ENCODE data around the gene ANKMY1. TPM values are rescaled to one million over a fixed set of nuclear protein-coding genes. Genes with fewer than 3 reads are reported as not detected.

The ANKMY1 gene
- total and polyA plus RNA-seq, 2 of the 13 experiments (the other 11 are each of a cell fraction or from before 2014, with no cell fraction given), result 11.7 to 18.8 TPM

DNA sequence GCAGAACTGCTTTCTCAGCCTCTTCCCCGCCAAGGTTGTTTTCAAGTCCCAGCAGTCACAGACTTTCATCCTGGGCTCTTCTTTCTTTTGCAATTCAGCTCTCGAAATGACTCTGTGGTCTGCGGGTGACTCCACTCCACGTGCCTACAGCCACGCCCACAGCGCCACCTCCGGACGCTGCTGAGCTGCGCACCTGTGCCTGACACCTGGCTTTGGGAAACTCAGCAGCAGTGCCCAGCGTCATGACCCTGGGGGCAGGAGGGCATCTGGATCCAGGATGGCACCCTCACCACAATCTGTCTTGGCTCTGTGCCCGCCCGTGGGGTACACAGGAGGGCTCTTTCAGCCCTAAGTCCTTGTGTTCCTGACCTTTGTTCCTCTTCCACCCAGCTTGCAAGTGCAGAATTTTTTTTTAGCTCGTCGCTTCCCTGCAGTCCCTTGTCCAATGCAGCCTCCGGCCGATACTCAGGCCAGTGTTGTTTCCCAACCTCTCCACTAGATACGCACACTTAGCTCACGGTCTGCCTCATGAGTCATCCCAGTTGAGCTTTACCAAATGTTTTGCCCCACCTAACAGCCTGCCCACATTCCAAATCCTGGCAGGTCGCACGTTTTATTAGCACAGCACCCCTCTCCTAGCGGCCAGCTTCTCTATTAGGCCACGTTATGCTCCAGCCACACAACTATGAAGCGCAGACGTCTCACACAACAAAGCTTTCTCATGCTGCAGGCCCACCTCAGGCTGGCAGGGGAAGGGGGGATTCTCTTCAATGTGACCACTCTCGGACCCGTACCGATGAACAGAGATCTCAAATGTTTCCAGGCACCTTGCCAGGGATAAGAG lies 22.2 kb upstream of the ANKMY1 start (continued):
- TF ChIP-seq, protein P1, sequence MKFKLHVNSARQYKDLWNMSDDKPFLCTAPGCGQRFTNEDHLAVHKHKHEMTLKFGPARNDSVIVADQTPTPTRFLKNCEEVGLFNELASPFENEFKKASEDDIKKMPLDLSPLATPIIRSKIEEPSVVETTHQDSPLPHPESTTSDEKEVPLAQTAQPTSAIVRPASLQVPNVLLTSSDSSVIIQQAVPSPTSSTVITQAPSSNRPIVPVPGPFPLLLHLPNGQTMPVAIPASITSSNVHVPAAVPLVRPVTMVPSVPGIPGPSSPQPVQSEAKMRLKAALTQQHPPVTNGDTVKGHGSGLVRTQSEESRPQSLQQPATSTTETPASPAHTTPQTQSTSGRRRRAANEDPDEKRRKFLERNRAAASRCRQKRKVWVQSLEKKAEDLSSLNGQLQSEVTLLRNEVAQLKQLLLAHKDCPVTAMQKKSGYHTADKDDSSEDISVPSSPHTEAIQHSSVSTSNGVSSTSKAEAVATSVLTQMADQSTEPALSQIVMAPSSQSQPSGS (CRISPR knock-in tag; IDR thresholded peaks at IDR 0.05), result no peak
- TF ChIP-seq ZBTB7A (CRISPR knock-in tag; IDR thresholded peaks at IDR 0.05) (peak; percentile 39; the same call in 1 of the 2 replicates), GPN1 (CRISPR knock-in tag; IDR thresholded peaks at IDR 0.05; ENCODE audit: borderline replicate concordance) (no peak), ZNF235 (CRISPR knock-in tag; IDR thresholded peaks at IDR 0.05; ENCODE audit: borderline replicate concordance) (0 out of 2 replicates have a peak, but pooled peaks have one; percentile 33), CCAR2 (optimal IDR thresholded peaks at IDR 0.05; ENCODE audit: low read depth, low read length) (peak; percentile 50), SMARCE1 (IDR thresholded peaks at IDR 0.05; ENCODE audit: borderline replicate concordance) (no peak), ZFP1 (CRISPR knock-in tag; IDR thresholded peaks at IDR 0.05) (0 out of 2 replicates have a peak, but pooled peaks have one; percentile 47), NONO (IDR thresholded peaks at IDR 0.05) (no peak), NONO (CRISPR knock-in tag; conservative IDR thresholded peaks at IDR 0.05) (peak; percentile 76; the same call in 1 of the 2 replicates), FUBP1 (CRISPR knock-in tag; IDR thresholded peaks at IDR 0.05; ENCODE audit: borderline replicate concordance) (no peak), TRIM22 (IDR thresholded peaks at IDR 0.05) (no peak), RFXANK (CRISPR knock-in tag; IDR thresholded peaks at IDR 0.05) (0 out of 2 replicates have a peak, but pooled peaks have one; percentile 51), ZNF614 (CRISPR knock-in tag; IDR thresholded peaks at IDR 0.05; ENCODE audit: borderline replicate concordance) (0 out of 2 replicates have a peak, but pooled peaks have one; percentile 47), TBX3 (IDR thresholded peaks at IDR 0.05; ENCODE audit: borderline replicate concordance) (peak; percentile 87), ZNF451 (CRISPR knock-in tag; IDR thresholded peaks at IDR 0.05) (no peak; the same call in 1 of the 2 replicates), HMG20A (CRISPR knock-in tag; IDR thresholded peaks at IDR 0.05; ENCODE audit: borderline replicate concordance) (no peak), ZNF24 (IDR thresholded peaks at IDR 0.05) (peak; percentile 65; the same call in 1 of the 2 replicates)
- TF ChIP-seq, protein P2, sequence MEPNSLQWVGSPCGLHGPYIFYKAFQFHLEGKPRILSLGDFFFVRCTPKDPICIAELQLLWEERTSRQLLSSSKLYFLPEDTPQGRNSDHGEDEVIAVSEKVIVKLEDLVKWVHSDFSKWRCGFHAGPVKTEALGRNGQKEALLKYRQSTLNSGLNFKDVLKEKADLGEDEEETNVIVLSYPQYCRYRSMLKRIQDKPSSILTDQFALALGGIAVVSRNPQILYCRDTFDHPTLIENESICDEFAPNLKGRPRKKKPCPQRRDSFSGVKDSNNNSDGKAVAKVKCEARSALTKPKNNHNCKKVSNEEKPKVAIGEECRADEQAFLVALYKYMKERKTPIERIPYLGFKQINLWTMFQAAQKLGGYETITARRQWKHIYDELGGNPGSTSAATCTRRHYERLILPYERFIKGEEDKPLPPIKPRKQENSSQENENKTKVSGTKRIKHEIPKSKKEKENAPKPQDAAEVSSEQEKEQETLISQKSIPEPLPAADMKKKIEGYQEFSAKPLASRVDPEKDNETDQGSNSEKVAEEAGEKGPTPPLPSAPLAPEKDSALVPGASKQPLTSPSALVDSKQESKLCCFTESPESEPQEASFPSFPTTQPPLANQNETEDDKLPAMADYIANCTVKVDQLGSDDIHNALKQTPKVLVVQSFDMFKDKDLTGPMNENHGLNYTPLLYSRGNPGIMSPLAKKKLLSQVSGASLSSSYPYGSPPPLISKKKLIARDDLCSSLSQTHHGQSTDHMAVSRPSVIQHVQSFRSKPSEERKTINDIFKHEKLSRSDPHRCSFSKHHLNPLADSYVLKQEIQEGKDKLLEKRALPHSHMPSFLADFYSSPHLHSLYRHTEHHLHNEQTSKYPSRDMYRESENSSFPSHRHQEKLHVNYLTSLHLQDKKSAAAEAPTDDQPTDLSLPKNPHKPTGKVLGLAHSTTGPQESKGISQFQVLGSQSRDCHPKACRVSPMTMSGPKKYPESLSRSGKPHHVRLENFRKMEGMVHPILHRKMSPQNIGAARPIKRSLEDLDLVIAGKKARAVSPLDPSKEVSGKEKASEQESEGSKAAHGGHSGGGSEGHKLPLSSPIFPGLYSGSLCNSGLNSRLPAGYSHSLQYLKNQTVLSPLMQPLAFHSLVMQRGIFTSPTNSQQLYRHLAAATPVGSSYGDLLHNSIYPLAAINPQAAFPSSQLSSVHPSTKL (CRISPR knock-in tag; IDR thresholded peaks at IDR 0.05), result peak; percentile 61
- TF ChIP-seq, protein P3, sequence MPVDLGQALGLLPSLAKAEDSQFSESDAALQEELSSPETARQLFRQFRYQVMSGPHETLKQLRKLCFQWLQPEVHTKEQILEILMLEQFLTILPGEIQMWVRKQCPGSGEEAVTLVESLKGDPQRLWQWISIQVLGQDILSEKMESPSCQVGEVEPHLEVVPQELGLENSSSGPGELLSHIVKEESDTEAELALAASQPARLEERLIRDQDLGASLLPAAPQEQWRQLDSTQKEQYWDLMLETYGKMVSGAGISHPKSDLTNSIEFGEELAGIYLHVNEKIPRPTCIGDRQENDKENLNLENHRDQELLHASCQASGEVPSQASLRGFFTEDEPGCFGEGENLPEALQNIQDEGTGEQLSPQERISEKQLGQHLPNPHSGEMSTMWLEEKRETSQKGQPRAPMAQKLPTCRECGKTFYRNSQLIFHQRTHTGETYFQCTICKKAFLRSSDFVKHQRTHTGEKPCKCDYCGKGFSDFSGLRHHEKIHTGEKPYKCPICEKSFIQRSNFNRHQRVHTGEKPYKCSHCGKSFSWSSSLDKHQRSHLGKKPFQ (CRISPR knock-in tag; IDR thresholded peaks at IDR 0.05; ENCODE audit: insufficient replicate concordance), result no peak

All from HepG2 (cell line).